ENCODE results near the gene MAP4K3.

DNA sequence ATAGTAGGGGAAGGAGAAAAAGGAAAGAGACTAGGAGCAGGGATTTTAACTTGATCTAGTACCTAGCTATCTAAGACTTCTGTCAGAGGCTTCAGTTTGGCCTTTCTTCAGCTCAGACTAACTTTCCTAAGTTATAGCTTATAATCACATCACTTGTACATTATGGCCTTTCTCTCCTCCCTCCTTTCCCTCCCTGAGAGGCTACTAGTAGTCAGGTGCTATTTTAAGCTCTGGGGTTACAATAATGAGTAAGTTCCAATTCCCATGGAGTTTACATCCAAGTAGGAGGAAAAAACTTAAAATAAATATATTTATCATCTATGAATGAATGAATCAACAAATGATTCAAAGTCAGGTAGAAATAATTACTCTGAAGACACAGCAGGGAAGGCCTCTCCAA is 102.6 kb downstream of the MAP4K3 start:
- no peak for TF ChIP-seq POLR2A (IDR thresholded peaks at IDR 0.05; ENCODE audit: low read length)
- TF ChIP-seq GATA1 (IDR thresholded peaks at IDR 0.05; ENCODE audit: low read depth, low read length), result no peak

Data from erythroblast (primary cell).